Glomerular visceral epithelial cell (primary cell): ENCODE results near the gene CHST15.
"Not testable (repeated sequence)": the region's sequence is repeated elsewhere in the genome, so short reads cannot be mapped to it uniquely, and the experiment has no call there.

Experiments
- DNase-seq: peaks from one replicate; pipeline ENCODE4 v3.0.0-alpha.2; 2016; ENCODE audit errors: extremely low spot score

The CHST15 gene

DNA sequence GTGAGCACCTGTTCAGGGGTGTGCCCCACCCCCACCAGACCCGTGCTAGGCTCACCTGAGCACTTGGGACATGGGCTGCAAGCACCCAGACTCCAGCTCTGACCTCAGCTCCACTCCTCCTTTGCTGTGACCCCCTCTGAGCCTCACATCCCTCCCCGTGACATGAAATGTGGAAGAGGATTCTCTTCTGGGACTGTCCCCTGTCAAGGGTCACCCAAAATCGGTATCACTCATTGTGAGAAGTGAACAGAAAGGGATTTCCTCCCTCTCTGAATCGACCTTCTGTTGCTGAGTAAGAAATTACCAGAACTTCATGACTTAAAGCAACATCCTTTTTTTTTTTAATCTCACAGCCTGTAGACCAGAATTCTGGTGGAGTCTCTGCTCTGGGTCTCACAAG, 6.2 kb upstream of the CHST15 start:
- no peak for DNase-seq

DNA sequence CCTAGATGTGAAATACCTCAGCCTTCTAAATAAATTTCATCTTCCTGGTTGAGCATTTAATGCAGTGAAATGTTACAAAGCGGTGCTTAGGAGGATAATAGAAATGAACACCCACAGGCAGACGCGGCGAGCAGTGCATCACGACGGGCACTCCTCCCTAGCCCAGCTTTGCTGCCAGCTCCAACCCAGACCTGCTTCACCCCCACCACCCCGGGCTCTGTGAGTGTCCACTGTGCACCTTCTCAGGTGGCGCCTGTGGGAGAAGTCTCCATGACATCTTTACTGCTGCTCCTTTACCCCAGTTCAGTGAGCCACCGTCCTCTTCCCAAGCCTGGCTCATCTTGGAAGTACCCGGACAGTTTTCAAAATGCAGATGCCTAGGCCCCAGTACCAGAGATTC, 5.2 kb upstream of the CHST15 start:
- DNase-seq: no peak

DNA sequence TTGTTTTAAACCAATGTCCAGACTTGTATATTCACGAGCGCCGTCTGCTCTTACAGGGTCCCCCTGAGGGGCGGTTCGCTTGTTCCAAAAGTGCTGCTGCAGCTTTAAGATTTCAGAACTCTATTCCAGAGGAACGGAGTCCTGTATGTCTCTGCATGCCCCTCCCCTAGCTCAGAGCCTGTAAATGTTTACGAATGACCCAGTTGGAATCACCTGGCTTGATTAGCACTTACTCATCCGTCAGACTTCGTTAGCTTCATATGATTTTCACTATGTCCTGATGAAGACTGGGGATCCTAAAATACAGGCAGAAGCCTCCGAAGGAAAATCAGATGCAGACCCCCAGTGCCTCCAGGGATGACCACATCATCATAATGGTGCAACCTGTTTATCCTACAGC, 4.5 kb upstream of the CHST15 start:
- no peak for DNase-seq

DNA sequence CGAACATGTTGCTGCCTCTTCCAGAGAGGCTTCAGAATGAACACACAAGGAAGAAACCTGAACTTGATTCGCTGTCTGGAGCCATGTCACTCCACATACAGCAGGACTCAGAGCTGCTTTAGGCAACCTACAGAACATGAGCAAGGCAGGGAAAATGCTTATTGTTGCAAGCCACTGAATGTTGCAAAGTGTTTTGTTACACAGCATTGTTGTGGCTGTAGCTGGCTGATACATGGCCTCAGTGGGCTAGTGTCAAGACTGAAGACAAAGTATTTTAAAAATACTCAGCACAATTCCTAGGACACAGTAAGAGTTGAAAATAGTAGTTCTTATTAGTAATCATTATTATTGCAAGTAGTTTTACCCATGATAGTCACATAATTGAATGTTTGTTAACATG, 3.1 kb upstream of the CHST15 start:
- DNase-seq: no peak

DNA sequence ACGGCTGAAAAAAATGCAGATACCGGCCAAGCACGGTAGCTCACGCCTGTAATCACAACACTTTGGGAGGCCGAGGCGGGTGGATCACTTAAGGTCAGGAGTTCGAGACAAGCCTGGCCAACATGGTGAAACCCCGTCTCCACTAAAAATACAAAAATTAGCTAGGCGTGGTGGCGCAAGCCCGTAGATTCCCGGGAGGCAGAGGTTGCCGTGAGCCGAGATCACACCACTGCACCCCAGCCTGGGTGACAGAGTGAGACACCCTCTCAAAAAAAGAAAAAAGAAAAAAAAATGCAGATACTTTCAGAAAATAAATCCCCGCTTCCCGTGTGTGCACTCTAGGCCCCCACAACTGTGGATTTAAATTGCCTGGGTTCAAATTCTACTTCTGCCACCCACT, 2.4 kb upstream of the CHST15 start:
- not testable (repeated sequence) for DNase-seq

DNA sequence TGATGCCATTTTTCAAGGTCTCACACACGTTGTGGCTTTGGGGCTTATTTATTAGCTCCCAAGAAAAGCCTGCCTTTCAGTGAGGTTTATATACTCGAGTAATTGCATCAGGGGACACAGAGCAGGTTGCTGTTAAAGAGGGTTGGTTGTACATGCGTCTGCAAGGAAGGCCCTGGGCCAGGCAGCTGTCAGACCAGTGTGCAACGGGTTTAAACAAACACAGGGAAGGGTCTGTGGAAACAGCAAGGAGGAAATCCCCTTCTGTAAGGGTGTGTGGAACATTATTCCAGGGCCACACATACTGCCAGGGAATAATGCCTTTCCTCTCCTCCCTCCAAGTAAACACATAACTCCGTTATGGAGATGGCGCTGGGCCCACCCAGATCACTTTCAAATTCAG, 1.7 kb upstream of the CHST15 start:
- no peak for DNase-seq

DNA sequence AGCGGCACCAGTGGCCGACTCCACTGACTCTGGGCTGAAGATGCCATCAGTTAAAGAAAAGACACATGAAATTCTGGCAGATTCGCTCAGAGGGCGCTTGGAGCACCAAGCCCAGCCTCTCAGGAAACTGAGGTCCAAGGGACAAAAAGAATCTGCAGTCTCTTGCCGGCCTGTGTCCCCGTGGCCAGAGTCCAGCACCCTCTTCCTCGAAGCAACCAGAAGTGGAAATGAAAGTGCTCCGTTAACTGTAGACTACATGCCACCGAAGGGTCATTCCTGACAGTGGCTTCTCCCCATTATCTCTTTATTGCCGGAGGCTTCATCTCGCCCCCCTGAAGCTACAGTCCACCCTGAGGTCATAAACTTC, 1.0 kb upstream of the CHST15 start:
- DNase-seq: no peak

DNA sequence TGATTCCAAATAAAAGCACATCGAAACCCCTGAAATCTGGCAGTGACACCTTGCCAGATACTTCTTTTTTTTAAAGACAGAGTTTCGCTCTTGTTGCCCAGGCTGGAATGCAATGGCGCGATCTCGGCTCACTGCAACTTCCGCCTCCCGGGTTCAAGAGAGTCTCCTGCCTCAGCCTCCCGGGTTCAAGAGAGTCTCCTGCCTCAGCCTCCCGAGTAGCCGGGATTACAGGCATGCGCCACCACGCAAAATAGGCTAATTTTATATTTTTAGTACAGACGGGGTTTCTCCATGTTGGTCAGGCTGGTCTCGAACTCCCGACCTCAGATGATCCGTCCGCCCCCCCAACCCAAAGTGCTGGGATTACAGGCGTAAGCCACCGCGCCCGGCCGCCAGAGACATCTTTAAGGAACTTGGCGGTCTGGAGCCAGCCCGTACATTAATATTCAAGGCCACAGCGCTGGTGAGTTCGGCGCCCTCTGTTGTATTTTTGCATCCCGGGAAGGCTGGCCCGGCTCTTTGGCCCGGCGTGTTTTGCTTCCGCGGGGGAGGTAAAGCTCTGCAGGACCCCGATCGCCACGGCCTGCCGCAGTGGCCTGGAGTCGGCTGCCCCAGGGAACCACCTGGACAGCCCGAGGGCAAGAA, 498 bp upstream of the CHST15 start:
- DNase-seq: not testable (repeated sequence)

DNA sequence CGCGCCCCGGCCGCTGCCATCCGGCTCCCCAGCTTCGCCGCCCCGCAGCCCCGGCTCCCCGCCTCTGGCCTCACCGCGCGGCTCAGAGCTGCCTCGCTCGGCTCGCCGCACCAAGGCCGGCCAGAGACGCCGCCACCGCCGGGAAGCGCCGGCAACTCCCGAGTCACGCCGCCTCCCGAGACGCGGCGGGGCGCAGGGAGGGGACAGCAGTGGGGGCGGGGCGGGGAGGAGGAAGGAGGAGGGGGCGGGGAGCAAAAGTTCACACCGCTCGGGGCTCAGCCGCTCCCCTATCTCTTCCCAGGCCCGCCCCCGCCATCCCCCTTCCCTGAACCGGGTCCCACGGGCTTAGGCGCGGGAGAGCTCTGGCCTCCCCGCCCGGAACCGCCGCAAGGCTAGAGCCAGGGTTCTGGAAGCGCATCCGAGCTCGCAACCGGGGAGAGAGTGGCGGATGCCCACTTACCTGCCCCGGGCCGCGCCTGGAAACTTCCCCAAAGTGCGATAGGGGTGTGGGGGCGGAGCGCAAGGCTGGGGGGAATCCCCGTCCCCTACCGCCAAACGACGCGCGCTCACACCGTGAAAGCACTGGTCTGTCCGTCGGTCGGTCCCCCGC, 1.0 kb downstream of the CHST15 start:
- DNase-seq: peak; percentile 9

DNA sequence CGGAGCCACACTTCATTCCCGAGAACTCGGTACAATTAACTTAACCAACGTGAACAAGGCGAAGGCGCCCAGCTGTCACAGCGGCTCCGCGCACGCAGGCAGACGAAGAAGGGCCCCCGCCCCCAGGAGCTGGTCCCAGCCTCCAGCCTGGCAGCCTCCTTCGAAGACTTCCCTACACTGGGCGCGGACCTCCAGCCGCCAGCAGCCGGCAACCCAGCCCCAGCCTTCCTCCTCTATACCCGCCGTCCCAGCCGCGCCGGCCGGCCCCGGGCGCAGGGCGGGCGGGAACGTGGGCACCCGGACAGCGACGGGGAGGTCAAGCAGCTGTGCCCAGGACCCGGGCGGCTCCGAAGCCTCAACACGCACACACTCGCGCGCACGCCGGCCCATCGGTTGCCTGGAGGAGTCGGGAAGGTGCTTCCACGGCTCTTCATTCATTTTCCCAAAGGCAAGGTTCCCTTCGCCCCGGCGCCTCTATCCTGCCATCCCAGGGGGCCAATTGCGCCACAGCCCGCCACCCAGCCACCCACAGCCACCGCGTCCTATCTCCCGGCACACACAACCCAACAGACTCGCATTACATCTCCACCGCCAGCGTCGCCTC, 1.6 kb downstream of the CHST15 start:
- DNase-seq: peak; percentile 3

DNA sequence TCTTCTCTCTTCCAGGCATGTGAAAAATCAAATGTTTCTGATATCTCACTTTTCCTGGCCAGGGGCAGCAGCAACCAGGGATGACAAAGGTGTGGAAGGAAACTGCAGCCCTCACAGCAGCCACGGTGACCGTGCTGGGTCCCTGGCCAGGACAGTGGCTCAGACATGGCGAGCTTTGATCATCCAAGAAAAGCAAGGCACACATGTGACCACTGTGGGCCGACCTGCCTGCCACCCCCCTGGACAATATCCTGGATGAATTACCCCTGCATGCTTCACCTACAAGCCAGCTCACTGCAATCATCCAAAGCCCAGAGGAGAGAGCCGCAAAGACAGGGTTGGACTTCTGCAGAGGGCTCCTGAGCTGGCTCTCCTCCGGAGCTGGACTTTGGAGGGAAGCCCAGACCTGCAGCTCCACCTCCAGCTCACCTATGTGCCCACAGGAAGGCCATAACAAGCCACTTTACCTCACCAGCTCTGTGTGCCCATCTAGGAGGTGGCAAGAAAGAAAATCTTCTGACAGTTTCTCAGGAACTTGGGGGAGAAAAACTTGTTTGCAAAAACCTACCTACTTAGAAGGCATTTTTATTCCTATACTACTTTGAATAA, 2.7 kb downstream of the CHST15 start:
- DNase-seq: no peak

DNA sequence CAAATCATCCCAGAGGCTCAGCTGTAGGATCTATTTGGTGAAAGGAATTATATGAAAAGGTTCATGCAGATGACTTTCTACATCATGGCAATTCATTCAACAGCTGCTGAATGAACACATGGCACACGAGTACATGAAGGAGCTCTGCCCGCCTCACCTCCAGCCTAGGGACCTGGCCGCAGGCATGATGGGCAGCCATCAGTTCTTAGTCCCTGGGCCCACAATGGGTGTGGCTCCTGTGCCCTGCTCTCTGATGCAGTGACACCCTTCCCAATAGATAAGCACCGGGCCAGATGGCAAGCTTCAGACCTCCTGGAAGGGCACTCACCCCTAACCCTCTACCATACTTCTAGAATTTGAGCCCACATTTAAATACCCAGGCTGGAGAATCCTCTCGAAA, 3.5 kb downstream of the CHST15 start:
- no peak for DNase-seq

DNA sequence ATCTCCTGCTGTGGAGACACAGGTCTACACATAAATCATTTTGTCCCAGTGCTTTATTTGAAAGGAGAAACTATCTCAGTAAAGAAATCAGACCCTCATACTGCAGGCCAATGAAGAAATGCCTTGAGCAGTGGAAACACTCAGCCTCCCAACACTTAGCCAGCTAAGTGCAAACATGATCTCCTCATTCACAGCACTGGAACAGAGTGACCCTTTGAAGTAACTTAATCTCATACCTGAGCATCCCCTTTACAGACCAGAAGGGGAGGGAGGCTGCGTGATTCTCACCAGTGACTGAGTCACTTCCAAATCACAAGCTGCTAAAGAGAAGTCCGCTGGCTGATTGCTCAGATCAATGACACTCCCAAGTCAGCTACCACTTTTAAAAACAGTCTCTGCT, 4.5 kb downstream of the CHST15 start:
- no peak for DNase-seq

DNA sequence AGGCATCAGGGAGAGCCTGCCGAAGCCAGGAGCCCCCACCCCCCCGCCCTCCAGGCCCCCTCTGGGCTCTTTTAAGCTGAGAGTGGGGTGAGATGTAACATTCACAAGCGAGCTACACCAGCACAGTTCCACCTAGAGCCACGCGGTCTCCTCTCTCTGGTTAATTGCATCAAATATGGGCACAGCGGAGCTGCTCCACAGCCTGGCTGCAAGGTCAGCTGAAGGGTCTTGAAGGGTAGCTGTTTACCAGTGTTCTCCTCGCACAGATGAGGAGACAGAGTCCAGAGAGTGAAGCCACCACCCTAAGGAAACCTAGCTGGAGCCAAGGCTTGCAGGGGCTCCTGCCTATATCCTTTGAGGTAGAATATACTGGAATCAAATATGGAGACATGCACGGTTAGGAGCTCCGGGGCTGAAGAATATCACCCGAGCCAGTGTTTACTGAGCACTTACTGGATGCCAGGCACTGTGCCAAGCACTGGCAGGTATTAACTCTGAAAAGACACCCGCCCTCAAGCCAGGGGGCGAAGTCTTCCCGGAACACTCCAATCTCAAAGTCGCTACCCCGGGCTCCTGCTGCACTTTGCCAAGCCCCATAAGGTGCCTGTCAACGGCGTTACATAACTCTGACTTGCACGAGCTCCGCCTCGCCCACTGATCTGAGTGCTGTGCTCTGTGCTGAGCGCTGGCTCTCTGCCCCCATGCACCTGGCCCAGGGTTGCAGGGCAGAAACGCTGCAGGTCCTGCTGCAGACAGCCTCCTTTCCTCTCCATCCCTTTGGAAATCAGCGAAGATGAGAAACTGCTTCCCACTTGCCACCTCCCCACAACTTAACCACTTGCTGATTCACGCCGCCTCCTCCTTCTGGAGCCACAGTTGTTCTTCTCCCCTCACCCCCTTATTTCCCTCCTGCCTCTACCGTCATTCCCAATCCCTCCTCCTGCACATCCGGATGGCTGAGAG, 5.4 kb downstream of the CHST15 start:
- DNase-seq: no peak

DNA sequence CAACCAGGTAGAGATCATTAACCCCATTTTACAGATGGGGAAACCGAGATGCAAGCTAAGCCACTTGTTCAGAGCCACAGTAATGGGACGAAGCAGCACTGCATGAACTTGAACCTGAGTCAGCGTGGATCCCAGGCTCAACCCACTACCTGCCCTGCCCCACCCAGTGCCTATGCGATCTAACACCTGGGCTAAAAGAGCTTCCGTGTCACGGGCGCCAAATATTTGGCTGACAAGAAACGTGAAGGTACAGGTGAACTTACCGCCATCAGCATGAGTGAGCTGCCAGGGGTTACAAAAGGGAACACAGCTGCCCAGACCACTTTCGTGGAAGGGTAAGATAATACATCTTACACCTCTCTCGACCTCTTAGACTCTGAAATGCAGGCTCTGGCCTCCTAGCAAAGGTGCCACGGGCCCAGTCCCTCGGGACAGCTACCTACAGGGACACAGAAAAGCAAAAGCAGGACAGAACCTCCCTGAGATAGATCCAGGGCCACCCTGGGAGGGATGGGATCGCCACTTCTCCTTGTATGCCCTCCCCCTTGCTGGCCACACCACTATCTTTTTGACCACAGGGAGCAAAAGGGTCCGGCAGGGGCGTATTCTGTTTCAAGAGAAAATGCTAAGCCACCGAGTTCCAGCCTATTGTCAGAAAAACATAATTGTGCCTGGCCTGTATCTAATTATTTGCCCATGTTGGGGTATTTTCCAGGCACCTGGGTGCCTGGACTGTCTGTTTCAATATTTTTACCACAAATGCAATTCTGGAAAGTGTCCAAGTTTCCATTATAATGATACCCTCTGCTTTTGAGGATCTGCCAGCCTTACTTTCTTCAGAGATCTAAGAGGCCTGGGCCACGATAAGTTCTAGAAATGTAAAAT, 6.4 kb downstream of the CHST15 start:
- no peak for DNase-seq

DNA sequence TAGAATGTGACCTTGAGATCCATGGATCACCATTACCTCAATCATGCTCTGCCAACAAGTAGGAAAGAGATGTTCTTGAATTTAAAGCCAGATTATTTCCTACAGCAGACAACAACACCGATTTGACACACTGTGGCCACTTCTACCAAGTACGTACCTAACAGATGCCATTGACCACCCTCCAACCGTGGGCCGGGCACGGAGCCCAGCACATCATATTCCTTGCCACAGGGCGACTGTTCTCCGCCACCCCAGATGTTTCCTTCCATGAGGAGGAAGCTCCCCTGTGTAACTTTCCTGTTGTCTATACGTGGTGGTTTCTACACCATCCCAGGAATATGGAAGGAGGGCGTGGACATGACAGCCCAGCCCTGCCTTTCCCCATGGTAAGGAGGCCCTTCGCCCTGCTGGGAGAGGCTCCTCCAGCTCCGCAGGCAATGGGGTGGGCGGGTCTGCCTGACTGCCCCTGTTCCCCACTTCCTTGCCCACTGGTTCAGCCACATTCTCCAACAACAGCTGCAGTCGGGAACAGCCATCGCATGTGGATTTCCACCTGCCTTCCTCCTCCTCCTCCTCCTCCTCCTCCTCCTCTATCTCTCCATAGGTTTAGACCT, 7.2 kb downstream of the CHST15 start:
- DNase-seq: no peak

DNA sequence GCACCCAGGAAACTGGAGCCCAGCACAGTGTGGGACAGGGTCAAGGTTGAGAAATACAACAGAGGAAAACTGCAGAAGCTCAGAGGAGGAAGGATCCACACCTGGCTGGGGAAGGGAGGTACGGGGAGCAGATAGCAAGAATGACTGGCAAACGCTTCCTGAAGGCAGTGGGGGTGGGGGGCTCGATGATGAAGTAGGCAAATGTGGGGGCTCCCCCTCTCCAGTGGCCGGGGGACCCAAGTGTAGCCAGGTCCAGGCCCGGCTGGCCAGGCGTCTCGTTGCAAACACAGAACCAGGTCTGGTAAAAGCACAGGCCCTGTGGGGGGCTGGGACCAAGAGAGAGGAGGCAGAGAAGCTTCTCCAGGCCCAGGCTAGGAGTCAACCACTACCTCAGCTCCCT, 7.7 kb downstream of the CHST15 start:
- no peak for DNase-seq

DNA sequence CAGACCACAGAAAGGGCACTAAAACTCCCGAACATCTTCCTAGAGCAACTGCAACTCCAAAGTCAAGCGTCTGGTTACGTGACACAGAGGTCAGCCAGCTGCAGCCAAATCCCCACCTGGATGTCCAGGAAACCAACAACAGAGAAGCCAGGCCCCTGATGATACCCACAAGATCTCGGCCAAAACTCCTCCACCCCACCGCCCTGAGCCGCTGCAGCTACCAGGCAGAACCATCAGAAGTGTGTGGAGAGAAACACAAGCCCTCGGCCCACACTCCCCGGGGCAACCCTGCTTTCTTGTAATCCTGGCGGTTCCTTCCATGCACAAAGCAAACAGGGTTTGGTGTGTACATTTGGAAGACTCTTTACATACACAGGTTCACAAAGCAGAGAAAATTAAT, 8.7 kb downstream of the CHST15 start:
- DNase-seq: no peak

DNA sequence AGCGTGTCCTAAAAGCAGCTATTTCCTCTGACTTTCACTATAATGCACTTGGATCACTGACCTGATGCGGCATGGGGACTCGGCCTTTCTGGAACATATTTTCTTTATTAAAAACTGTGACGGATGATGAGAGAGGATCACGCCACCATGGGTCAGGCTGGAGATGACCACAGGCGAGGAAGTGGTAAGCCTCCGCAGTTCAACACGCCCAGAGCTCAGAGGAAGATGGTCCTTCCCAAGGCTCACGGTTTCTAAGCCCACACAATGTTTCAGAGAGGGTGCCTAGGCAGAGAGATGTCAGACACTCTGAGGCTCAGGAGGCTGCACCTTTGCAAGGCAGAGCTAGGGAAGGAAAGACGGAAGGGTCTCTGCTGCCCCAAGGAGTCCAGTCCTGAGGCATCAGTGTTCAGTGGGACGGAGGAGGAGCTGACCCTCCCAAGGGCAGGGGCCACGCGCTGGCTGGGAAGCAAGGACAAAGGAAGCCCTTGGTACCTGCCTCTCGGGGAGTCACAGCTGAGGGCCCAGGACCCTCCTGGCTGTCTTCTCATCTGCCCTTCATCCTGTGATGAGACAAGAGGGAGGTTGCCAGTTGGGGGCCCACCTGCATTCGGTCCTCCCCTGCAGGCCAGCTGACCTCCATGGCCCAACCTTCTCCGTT, 9.5 kb downstream of the CHST15 start:
- DNase-seq: no peak
